MG63 (cell line): ENCODE data around the gene CENPE. TPM values are rescaled to one million over a fixed set of nuclear protein-coding genes. Genes with fewer than 3 reads are reported as not detected.

Source experiments
- DNase-seq: peaks from one replicate; pipeline ENCODE4 v3.0.0-alpha.2; 2020
- H3K27me3 ChIP-seq: fragments of 250-450 bp; sonication (Bioruptor Pico); 2 replicates; pipeline ENCODE4 v1.5.1; 2020; ENCODE audit warnings: mild to moderate bottlenecking, moderate library complexity
- H3K36me3 ChIP-seq: fragments of 250-450 bp; sonication (Bioruptor Pico); 2 replicates; pipeline ENCODE4 v1.5.1; 2020; ENCODE audit warnings: mild to moderate bottlenecking, moderate library complexity
- H3K4me3 ChIP-seq: fragments of 250-450 bp; sonication (Bioruptor Pico); 2 replicates; pipeline ENCODE4 v1.5.1; 2020; ENCODE audit warnings: mild to moderate bottlenecking, moderate library complexity
- H3K9me3 ChIP-seq: fragments of 250-450 bp; sonication (Bioruptor Pico); 2 replicates; pipeline ENCODE4 v1.5.1; 2020; ENCODE audit warnings: mild to moderate bottlenecking, moderate library complexity
- total RNA-seq: library from RNA; depleted of rRNA; stranded (reverse); fragments of >200 nt; shearing (Covaris generic); gene quantifications from 2 replicates; pipeline ENCODE4 v1.2.3, GENCODE V29; 2014; ENCODE audit warnings: low replicate concordance; rRNA removed

CENPE gene
- total RNA-seq, 1 experiment from 2014 or later, result 7.5 TPM

- no peaks in the 10 kb centered on the region for H3K9me3 ChIP-seq
- H3K36me3 ChIP-seq, result no peaks in the 10 kb centered on the region; the same call in 1 of the 2 replicates
- DNase-seq, result no peak
- H3K4me3 ChIP-seq, result no peak overlapping the region
- H3K27me3 ChIP-seq, result no peaks in the 10 kb centered on the region
Observed at GRCh38 chr4:103067841-103068547, 130.1 kb downstream of the CENPE start.

GRCh38 chr4:103060453-103061148 is 137.5 kb downstream of the CENPE start:
- no peak for DNase-seq
- Histone ChIP-seq H3K27me3 (no peaks in the 10 kb centered on the region), H3K36me3 (no peaks in the 10 kb centered on the region), H3K9me3 (no peaks in the 10 kb centered on the region), H3K4me3 (no peak overlapping the region)

Other genes with a start within 250 kb of the CENPE start
- gene SLC9B1, start 178.6 kb downstream of the CENPE start, total RNA-seq, result 1.5 and 2.3 TPM in 2 replicates
- gene SLC9B2, start 121.6 kb downstream of the CENPE start, total RNA-seq, result 13.6 and 14.3 TPM in 2 replicates
- 3.3 and 4.0 TPM in 2 replicates for gene BDH2, start 98.5 kb downstream of the CENPE start, total RNA-seq